ENCODE measurements around the gene SNX6. TPM values are rescaled to one million over a fixed set of nuclear protein-coding genes. Genes with fewer than 3 reads are reported as not detected.
"Not testable (repeated sequence)": the region's sequence is repeated elsewhere in the genome, so short reads cannot be mapped to it uniquely, and the experiment has no call there.

SNX6 gene
- total and polyA plus RNA-seq, 9 of the 15 experiments (the other 6 are each of a cell fraction or from before 2014, with no cell fraction given) = 34.6 to 111 (median 57.5) TPM

- peaks cover 39% of the 10 kb centered on the region for H3K36me3 ChIP-seq (ENCODE audit: control insufficient read depth, insufficient read depth, low read length)
- ATAC-seq (no peak), FAIRE-seq (no peak), DNase-seq (ENCODE audit: extremely low read depth in 1 of 4, low spot score in 3 of 4) (no peak)
- no peak overlapping the region for H2AFZ ChIP-seq (ENCODE audit: low read depth, low read length)
- H3K9me1 ChIP-seq (ENCODE audit: control insufficient read depth, insufficient read depth, low read length) = no peaks in the 10 kb centered on the region
- no peak overlapping the region for H3K4me2 ChIP-seq (ENCODE audit: insufficient read depth, low read length)
- H3K27ac ChIP-seq (ENCODE audit: extremely low read depth, low read depth, low read length) = no peak overlapping the region
- POLR2A ChIA-PET = interaction anchor here (0.6 to 1.0 kb wide), 2 partner anchors 10 to 11 kb away, joined by 3 to 5 read pairs; no protein-coding TSS in a partner anchor
- H3K4me1 ChIP-seq (replicated peaks in 1 of 2; ENCODE audit: control insufficient read depth in 2 of 2, insufficient read depth in 2 of 2, low read length in 2 of 2) = no peaks in the 10 kb centered on the region
- WGBS (ENCODE audit: insufficient coverage, low coverage, missing lambda C conversion rate) = 100% methylated on average over 2 of the region's 2 CpGs
- in situ Hi-C loops (cut with MboI) (no loop called here), intact Hi-C loops (cut with micrococcal nuclease) (no loop called here)
- no peaks in the 10 kb centered on the region for H3K27me3 ChIP-seq (ENCODE audit: control insufficient read depth in 2 of 2, insufficient read depth in 2 of 2, low read length in 2 of 2)
- no peaks in the 10 kb centered on the region for H3K79me2 ChIP-seq (ENCODE audit: control insufficient read depth, insufficient read depth, low read length)
- CTCF ChIA-PET (ENCODE audit: low intra/inter-chr PET ratio) = no interaction called here
- H3K4me3 ChIP-seq = no peak overlapping the region
- BruUV-seq (replicated peaks) = no TSS peak
- no peaks in the 10 kb centered on the region for H3K9me3 ChIP-seq (replicated peaks; ENCODE audit: control insufficient read depth, insufficient read depth, low read depth, low read length)
- no peaks in the 10 kb centered on the region for H4K20me1 ChIP-seq (replicated peaks; ENCODE audit: control insufficient read depth, insufficient read depth, low read length)
- H3K9ac ChIP-seq (ENCODE audit: insufficient read depth in 1 of 2, low read depth in 2 of 2, low read length in 2 of 2) = no peak overlapping the region
- TF ChIP-seq NFXL1 (CRISPR knock-in tag; IDR thresholded peaks at IDR 0.05) (no peak), AFF1 (IDR thresholded peaks at IDR 0.05; ENCODE audit: low read depth in 1 of 2, partially characterized antibody in 2 of 2) (no peak), DACH1 (IDR thresholded peaks at IDR 0.05; ENCODE audit: partially characterized antibody) (no peak), CHD4 (IDR thresholded peaks at IDR 0.05; ENCODE audit: insufficient read depth, insufficient replicate concordance, low read depth, low read length, poor library complexity, severe bottlenecking) (no peak), TCF7 (IDR thresholded peaks at IDR 0.05; ENCODE audit: borderline replicate concordance) (no peak), KLF16 (IDR thresholded peaks at IDR 0.05) (no peak), MAFK (IDR thresholded peaks at IDR 0.05; ENCODE audit: low read length) (no peak), SMARCA4 (IDR thresholded peaks at IDR 0.05) (no peak), BMI1 (IDR thresholded peaks at IDR 0.05; ENCODE audit: low read length) (no peak), ERF (CRISPR knock-in tag; IDR thresholded peaks at IDR 0.05) (no peak), ZNF184 (CRISPR knock-in tag; IDR thresholded peaks at IDR 0.05) (no peak), HNRNPUL1 (IDR thresholded peaks at IDR 0.05; ENCODE audit: low read length) (no peak)
These were observed 107.5 kb downstream of the SNX6 start for GRCh38 chr14:34522496-34522895.

GRCh38 chr14:34521071-34521470 is 108.9 kb downstream of the SNX6 start:
- H4K20me1 ChIP-seq (replicated peaks; ENCODE audit: control insufficient read depth, insufficient read depth, low read length); H3K79me2 ChIP-seq (ENCODE audit: control insufficient read depth, insufficient read depth, low read length); H2AFZ ChIP-seq (ENCODE audit: low read depth, low read length); BruUV-seq (replicated peaks); H3K9ac ChIP-seq (ENCODE audit: insufficient read depth in 1 of 2, low read depth in 2 of 2, low read length in 2 of 2); H3K27ac ChIP-seq (ENCODE audit: extremely low read depth, low read depth, low read length); ATAC-seq; POLR2A ChIA-PET; DNase-seq (ENCODE audit: extremely low read depth in 1 of 4, low spot score in 3 of 4); intact Hi-C loops (cut with micrococcal nuclease); H3K27me3 ChIP-seq (ENCODE audit: control insufficient read depth in 2 of 2, insufficient read depth in 2 of 2, low read length in 2 of 2); H3K9me1 ChIP-seq (ENCODE audit: control insufficient read depth, insufficient read depth, low read length); H3K4me2 ChIP-seq (ENCODE audit: insufficient read depth, low read length); FAIRE-seq; H3K4me1 ChIP-seq (replicated peaks in 1 of 2; ENCODE audit: control insufficient read depth in 2 of 2, insufficient read depth in 2 of 2, low read length in 2 of 2); H3K9me3 ChIP-seq (replicated peaks; ENCODE audit: control insufficient read depth, insufficient read depth, low read depth, low read length); H3K4me3 ChIP-seq; CTCF ChIA-PET (ENCODE audit: low intra/inter-chr PET ratio); in situ Hi-C loops (cut with MboI): not testable (repeated sequence)
- H3K36me3 ChIP-seq (ENCODE audit: control insufficient read depth, insufficient read depth, low read length) = peaks cover 40% of the 10 kb centered on the region
- WGBS (ENCODE audit: insufficient coverage, low coverage, missing lambda C conversion rate) = 100% methylated on average over 6 of the region's 6 CpGs

Measured in K562 (cell line).